ENCODE measurements around the gene CHID1.

The CHID1 gene

DNA sequence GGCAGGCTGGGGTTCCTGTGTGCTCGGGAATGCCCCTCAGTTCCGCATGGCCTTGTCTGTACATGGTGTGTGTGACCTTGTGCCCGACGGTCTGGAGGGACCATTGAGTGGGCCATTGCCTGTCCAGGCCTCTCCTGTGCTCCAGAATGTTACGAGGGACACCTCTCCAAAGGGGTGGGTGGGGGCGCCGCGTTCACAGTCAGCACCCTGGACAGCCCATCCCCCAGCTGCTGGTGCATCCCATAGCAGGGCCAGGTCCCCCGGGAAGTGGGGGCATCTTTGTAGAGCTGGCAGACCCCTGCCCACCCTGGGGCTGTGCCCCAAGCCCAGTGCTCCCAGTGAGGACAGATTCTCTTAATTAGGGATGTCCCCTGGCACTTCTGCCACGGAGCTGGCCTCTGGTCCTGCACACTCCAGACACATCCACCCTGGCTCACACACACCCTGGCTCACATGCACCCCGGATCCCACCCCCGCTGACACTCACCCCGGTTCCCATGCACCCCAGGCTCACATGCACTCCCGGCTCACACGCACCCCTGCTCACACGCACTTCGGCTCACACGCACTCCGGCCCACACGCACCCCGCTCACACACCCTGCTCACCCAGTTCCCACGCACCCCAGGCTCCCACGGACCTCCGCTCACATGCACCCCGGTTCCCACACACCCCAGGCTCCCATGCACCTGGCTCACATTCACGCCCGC is 52.4 kb downstream of the CHID1 start:
- DNase-seq (no peak), ATAC-seq (replicated peaks) (no peak)
- peak overlapping the region in 1 of 2 donors; percentile 46 for H3K27ac Mint-ChIP-seq
- no peaks in the 10 kb centered on the region for H3K27me3 Mint-ChIP-seq
- H3K4me3 Mint-ChIP-seq: no peak overlapping the region
- H3K36me3 Mint-ChIP-seq (ENCODE audit: insufficient read depth): peaks cover 7% of the 10 kb centered on the region
- peaks cover 8 to 11% of the 10 kb centered on the region in 2 donors for H3K4me1 Mint-ChIP-seq (ENCODE audit: low read depth in 2 of 2)
- no peaks in the 10 kb centered on the region for H3K9me3 Mint-ChIP-seq

DNA sequence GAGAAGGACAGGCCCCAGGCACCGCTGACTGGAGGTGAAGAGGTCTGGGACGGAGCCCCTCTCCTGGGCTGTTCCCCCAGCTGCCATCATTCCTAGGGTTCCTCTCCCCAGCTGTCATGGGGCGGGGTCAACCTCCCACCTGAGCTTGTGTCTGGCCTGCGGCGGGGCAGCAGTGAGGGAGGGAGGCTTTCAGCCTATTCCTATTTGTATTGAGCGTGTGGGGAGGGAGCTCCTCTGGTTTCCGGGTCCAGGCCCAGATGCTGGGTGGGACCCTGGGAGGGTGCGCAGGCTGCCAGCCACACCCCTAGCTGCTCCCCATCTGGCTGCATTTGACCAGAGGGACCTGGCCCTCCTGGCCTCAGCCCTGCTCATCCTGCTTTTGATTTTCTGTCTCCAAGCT is 54.2 kb downstream of the CHID1 start:
- DNase-seq (no peak), ATAC-seq (replicated peaks) (no peak)
- peaks cover 9% of the 10 kb centered on the region for H3K36me3 Mint-ChIP-seq (ENCODE audit: insufficient read depth)
- no peaks in the 10 kb centered on the region for H3K27me3 Mint-ChIP-seq
- H3K27ac Mint-ChIP-seq: no peak overlapping the region
- no peaks in the 10 kb centered on the region for H3K9me3 Mint-ChIP-seq
- peaks cover 8 to 11% of the 10 kb centered on the region in 2 donors for H3K4me1 Mint-ChIP-seq (ENCODE audit: low read depth in 2 of 2)
- peak overlapping the region in 1 of 2 donors; percentile 38 for H3K4me3 Mint-ChIP-seq

DNA sequence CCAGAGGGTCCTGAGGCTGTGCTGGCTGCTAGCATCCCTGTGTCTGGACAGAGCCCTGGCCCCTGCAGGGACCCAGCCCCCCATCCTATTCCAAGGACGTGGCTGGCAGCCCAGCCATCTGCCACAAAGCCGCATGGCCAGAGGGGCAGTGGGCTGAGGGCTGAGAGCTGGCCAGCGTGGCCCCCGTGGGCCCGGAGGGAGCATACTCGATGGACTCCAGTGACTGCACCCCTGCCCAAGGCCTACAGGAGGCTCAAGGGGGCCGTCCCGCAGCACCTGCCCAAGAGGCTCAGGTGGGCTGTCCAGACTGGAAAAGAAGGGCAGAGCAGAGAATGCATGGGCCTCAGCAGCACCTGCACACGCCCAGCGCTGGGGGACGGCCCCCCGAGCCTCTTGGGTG is 54.8 kb downstream of the CHID1 start:
- ATAC-seq (replicated peaks) (no peak), DNase-seq (no peak)
- peaks cover 8 to 11% of the 10 kb centered on the region in 2 donors for H3K4me1 Mint-ChIP-seq (ENCODE audit: low read depth in 2 of 2)
- H3K4me3 Mint-ChIP-seq: no peak overlapping the region
- H3K27me3 Mint-ChIP-seq: no peaks in the 10 kb centered on the region
- H3K27ac Mint-ChIP-seq: no peak overlapping the region
- H3K9me3 Mint-ChIP-seq: no peaks in the 10 kb centered on the region
- H3K36me3 Mint-ChIP-seq (ENCODE audit: insufficient read depth): peaks cover 7% of the 10 kb centered on the region

DNA sequence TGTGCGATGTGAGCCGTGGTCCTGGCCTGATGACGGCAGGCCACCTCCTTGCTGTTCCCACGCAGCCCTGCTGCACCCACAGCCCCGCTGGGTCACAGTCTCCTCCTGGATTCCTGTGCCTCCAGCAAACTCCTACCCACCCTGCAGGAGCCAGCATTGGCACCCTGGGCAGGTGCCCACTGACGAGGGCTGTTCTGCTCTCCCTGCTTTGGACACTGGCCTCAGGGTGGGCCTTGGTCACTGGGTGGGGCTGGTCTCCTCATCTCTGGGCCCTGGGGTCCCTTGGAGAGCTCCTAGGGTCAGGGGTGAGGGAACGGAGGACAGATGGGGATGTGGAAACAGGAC is 55.3 kb downstream of the CHID1 start:
- Mint-ChIP-seq H3K9me3 (no peaks in the 10 kb centered on the region), H3K27me3 (no peaks in the 10 kb centered on the region)
- ATAC-seq (replicated peaks): no peak

DNA sequence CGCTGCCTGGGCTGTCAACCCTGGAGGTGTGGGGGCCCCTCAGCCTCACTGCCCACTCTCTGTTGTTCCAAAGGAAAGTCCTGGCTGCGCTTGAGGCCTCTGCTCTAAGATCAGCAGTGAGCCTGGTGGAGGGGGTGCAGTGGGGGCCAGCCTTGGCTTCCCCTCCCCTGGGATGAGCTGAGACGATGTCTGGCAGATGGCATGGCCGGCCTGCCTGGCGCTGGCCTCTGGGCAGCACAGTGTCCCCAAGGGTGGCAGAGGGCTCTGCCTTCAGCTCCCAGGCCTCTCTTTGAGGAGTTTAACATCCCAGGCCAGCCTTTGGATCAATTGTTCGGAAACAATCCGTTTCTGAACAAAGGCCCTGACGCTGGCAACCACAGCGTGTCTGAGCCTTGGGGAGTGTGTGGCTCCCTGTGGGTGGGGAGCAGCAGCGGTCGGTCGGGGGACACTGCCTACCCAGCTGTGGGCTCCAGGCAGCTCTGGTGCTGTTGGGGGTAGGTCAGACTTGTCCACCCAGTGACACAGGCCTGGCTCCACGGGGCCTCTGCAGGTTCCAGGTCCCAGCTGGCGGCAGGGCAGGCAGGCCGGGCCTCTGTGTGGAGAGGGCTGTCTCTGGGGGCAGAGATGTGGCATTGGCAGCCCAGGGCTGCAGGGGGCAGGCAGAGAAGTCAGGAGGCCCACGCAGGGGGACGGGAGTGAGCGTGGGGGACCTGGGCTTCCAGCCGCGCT is 55.8 kb downstream of the CHID1 start:
- Mint-ChIP-seq H3K27me3 (no peaks in the 10 kb centered on the region), H3K9me3 (no peaks in the 10 kb centered on the region)
- ATAC-seq (replicated peaks): no peak

More for the DNA sequence above, 55.3 kb downstream of the CHID1 start:
- H3K4me1 Mint-ChIP-seq (ENCODE audit: low read depth in 2 of 2): peaks cover 8 to 11% of the 10 kb centered on the region in 2 donors
- H3K27ac Mint-ChIP-seq: no peak overlapping the region
- H3K36me3 Mint-ChIP-seq (ENCODE audit: insufficient read depth): peaks cover 7% of the 10 kb centered on the region
- DNase-seq: no peak
- H3K4me3 Mint-ChIP-seq: no peak overlapping the region

DNA sequence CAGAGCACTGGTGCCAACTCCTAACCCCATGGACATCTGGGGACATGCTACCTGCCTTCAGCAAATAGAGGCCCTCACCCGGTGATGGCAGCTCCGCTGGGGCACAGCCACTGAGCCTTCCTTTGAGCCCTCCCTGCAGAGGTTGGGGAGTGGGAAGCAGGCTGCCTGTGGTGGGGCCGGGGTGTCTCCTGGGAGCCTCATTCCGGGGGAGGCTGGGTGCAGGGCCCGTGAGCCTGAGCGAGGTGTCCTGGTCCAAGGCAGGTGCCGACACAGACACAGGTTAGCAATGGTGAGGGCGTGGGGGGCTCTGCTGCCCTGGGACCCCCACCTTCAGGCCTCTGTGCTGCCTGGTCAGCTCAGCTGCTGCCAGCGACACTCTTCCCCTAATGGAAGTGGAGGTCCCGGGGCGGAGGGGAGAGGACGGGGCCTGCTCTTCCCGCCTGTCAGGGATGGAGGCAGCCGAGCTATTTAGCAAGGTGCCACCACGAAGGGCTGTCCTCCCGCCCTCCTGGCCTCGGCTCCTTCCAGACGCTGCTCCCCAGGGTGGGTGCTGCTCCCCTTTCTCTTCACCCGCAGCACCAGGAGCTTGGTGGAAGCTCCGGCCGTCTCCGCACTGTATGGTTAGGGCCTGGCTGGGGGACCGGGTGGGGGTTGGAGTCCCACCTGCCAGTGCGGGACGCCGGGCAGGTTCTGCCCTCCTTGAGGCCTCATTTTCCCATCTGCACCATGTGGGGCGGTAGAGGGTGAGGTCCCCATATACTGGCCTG is 56.7 kb downstream of the CHID1 start:
- no peak for ATAC-seq (replicated peaks)

More for the DNA sequence above, 55.8 kb downstream of the CHID1 start:
- H3K36me3 Mint-ChIP-seq (ENCODE audit: insufficient read depth): peaks cover 7% of the 10 kb centered on the region
- H3K4me1 Mint-ChIP-seq (ENCODE audit: low read depth in 2 of 2): peaks cover 8 to 11% of the 10 kb centered on the region in 2 donors
- H3K4me3 Mint-ChIP-seq: no peak overlapping the region
- DNase-seq: no peak
- H3K27ac Mint-ChIP-seq: no peak overlapping the region

DNA sequence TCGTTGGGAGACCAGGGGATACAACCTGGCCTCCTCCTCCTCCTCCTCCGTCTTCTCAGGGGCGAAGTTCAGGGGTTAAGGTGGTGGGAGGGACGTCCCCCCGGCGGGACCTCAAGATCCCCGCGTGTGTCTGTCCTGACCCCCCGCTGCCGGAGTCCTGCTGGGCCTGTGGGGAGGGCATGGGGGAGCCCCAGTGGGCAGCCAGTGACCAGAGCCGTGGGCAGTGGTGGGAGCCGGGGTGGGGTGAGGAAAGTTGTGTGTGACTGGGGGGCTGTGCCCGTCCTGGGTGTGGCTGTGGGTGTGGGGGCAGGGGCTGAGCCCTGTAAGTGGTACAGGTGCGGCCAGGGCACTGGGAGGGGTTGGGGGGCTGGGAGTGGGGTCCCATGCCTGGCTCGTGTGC is 57.8 kb downstream of the CHID1 start:
- no peak overlapping the region for H3K27ac Mint-ChIP-seq
- peaks cover 0 to 12% of the 10 kb centered on the region in 2 donors for H3K27me3 Mint-ChIP-seq
- ATAC-seq (replicated peaks) (no peak), DNase-seq (no peak)
- H3K4me3 Mint-ChIP-seq: no peak overlapping the region
- H3K9me3 Mint-ChIP-seq: no peaks in the 10 kb centered on the region
- H3K4me1 Mint-ChIP-seq (ENCODE audit: low read depth in 2 of 2): peaks cover 10 to 20% of the 10 kb centered on the region in 2 donors
- H3K36me3 Mint-ChIP-seq (ENCODE audit: insufficient read depth): peaks cover 6% of the 10 kb centered on the region

More for the DNA sequence above, 56.7 kb downstream of the CHID1 start:
- peaks cover 8 to 14% of the 10 kb centered on the region in 2 donors for H3K4me1 Mint-ChIP-seq (ENCODE audit: low read depth in 2 of 2)
- no peak overlapping the region for H3K4me3 Mint-ChIP-seq
- no peaks in the 10 kb centered on the region for H3K9me3 Mint-ChIP-seq
- H3K27ac Mint-ChIP-seq: no peak overlapping the region
- no peak for DNase-seq
- peaks cover 7% of the 10 kb centered on the region for H3K36me3 Mint-ChIP-seq (ENCODE audit: insufficient read depth)
- peaks cover 0 to 4% of the 10 kb centered on the region in 2 donors for H3K27me3 Mint-ChIP-seq

DNA sequence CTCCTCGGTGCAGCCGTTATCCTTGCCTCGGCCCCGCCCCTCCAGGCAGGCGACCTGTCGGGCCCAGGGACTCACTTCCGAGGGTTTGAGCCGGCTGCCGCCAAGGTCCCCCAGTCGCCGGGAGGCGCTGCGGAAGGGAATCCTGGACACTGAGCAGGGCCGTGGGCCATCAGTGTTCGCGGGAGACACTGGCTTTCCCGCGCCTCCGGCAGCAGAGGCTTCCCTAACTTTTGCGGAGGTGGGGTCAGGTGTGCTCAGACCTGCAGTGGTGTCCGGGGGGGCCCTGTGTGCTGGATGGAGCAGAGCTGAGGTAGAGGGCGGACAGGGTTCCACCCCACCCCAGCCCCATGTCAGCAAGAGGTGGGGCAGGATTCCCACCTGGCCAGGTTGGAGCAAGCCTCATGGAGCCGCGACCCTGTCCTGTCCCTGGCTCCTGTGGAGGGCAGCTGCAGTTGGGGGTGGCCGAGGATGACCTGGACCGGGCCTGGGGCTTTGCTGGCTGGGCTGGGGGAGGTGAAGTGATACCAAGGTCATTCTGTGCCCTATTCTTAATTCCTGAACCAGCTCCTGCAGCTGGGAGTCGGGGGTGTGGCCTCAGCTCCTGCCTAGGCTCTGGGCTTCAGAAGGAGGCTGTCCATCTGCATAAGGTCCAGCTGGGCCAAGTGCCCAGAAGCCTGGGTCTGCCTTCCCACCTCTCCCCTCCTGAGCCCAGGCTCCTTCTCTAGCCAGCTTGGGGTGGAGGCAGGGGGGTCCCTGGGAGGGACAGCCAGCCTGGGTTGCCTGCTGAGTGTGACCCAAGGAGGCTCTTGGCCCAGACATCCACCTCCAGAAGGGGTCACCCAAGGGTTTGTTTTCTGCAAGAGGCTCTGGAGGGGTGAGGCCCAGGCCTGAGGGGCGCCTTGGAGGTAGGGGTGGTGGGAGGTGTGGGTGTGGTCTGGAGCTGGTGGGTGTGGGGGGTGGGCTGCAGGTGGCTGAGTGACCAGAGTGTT is 59.5 kb downstream of the CHID1 start:
- peaks cover 3 to 9% of the 10 kb centered on the region in 2 donors for H3K4me1 Mint-ChIP-seq (ENCODE audit: low read depth in 2 of 2)
- peaks cover 0 to 12% of the 10 kb centered on the region in 2 donors for H3K27me3 Mint-ChIP-seq
- no peak overlapping the region for H3K27ac Mint-ChIP-seq
- H3K4me3 Mint-ChIP-seq: peak overlapping the region in 1 of 2 donors; percentile 17
- ATAC-seq (replicated peaks) (no peak), DNase-seq (no peak)
- H3K36me3 Mint-ChIP-seq (ENCODE audit: insufficient read depth): peaks cover 3% of the 10 kb centered on the region
- H3K9me3 Mint-ChIP-seq: no peaks in the 10 kb centered on the region

DNA sequence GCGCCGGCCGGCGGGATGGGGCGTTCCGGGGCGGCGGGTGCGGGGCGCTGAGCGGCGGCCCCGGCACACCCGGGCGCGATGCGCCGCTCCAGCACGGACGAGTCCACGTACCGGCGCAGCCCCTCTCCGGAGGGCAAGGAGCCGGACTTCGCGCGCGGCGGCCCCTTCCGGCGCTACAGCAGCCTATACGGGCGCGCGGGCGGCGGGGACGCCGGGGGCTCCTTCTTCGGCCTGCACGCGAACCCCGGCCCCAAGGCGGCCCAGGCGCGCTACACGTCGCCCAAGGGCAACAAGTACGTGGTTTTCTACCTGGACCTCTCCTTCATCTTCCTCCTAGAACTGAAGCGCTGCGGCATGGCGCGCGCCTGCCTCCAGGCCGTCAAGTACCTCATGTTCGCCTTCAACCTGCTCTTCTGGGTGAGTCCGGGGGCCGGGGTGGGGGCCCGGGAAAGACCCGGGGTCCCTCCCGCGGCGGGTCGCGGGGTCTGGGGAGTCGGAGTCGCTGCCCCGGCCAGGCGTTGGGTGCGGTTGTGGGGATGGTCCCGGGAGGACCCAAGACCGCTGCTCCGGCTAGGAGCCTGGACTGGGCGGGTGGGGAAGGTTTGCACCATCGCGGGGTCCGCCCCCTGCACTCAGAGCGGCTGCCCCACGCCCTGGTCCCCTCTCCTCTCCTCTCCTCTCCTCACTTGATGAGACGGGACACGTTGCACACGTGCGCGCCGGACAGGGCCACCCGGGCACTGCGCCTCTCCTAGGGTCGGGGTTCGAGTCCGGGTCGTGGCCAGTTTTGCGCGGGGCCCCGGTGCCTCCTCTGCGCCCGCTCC is 60.4 kb downstream of the CHID1 start:
- Mint-ChIP-seq H3K27me3 (peaks cover 0 to 12% of the 10 kb centered on the region in 2 donors), H3K9me3 (no peaks in the 10 kb centered on the region), H3K4me3 (peak overlapping the region in 1 of 2 donors; percentile 17), H3K4me1 (ENCODE audit: low read depth in 2 of 2) (peaks cover 3 to 8% of the 10 kb centered on the region in 2 donors), H3K36me3 (ENCODE audit: insufficient read depth) (peaks cover 8% of the 10 kb centered on the region), H3K27ac (no peak overlapping the region)
- no peak for ATAC-seq (replicated peaks)
- no peak for DNase-seq

DNA sequence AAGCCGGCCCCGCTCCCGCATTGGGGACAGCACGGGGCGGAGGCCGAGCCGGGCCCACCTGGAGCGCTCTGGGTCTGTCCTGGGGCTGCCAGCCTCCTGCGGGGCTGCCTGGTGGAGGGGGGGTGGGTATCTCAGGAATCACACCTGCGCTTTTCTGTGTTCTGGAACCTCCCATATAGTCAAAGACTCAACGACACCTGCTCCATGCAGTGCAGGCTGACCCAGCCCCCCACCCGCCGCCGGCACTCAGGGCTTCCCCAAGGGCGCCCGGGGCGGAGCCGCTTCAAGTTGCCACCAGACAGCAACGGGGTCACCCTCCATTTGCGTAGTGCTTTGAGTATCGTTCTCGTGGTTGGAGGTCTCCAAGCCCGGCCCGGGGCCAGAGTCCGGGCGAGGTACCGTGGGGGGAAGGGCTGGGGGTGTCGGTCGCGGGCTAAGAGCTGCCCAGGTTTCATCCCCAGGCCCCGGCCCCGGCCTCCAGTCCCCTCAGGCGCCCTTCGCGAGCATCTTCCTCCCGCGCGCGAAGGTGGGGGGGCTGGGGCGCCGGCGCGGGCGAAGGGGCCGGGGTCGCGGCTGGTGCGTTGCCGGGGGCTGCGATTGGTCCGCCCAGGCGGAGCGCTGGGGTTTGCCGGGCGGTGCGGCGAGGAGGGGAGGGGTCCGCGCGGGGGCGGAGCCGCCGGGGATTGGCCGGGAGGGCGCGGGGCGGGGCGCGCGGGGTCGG is 61.3 kb downstream of the CHID1 start:
- DNase-seq (no peak), ATAC-seq (replicated peaks) (peak; percentile 43)
- H3K4me1 Mint-ChIP-seq (ENCODE audit: low read depth in 2 of 2): peaks cover 6 to 8% of the 10 kb centered on the region in 2 donors

DNA sequence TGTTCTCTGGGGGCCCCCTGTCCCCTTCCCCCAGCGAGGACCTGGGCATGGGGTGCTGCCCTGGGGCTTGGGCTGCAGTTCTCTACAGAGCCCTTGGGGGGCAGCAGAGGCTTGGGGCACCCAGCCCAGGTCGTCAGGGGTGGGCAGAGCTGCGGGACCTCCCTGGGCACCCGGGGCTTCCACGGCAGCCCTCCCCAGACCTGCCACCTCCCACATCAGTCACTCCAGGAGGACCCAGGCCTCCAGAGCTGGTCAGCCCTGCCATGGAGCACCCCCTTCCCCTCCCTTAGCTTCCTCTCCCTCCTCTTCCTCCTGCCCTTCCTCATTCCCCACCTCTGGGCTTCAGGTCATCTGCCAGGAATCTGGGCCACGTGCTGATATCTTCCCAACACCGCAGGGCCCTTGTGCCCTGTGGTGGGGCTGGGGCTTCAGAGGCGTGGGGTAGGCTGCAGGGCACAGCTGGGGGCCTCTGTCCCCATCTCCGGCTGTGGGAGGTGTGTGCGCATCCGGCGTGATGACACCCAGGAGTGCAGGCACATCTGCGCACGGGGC is 62.2 kb downstream of the CHID1 start:
- Mint-ChIP-seq H3K4me3 (peak overlapping the region; percentile 74 to 77), H3K27me3 (peaks cover 0 to 12% of the 10 kb centered on the region in 2 donors), H3K9me3 (no peaks in the 10 kb centered on the region), H3K36me3 (ENCODE audit: insufficient read depth) (peaks cover 8% of the 10 kb centered on the region), H3K4me1 (ENCODE audit: low read depth in 2 of 2) (peaks cover 7 to 8% of the 10 kb centered on the region in 2 donors), H3K27ac (no peak overlapping the region)
- ATAC-seq (replicated peaks): peak; percentile 79
- peak; percentile 65 to 74 (median 68) for DNase-seq

More for the DNA sequence above, 61.3 kb downstream of the CHID1 start:
- Mint-ChIP-seq H3K9me3 (no peaks in the 10 kb centered on the region), H3K36me3 (ENCODE audit: insufficient read depth) (peaks cover 8% of the 10 kb centered on the region), H3K4me3 (peak overlapping the region; percentile 74 to 77), H3K27me3 (peaks cover 0 to 12% of the 10 kb centered on the region in 2 donors), H3K27ac (no peak overlapping the region)

Measured in effector memory CD8-positive, alpha-beta T cell (primary cell).